GM18951 (cell line): ENCODE results near the gene CR2.
A peak's percentile ranks its signal among the peaks of the same experiment; 100 is the strongest.

Experiments
- POLR2A ChIP-seq: IDR thresholded peaks from 4 replicates; pipeline ENCODE4 v1.6.1; 2011; ENCODE audit warnings: mild to moderate bottlenecking; ENCODE audit not compliant: insufficient read length, insufficient read depth; ENCODE audit errors: extremely low read depth
- in situ Hi-C: fragments of 300-500 bp; cut with MboI; formaldehyde crosslinking; loops from one replicate; pipeline ENCODE4 v1.12.0; 2022; ENCODE audit warnings: low sequenced_read_pairs, mixed read lengths, inconsistent platforms; ENCODE audit not compliant: unreplicated experiment

CR2 gene

DNA sequence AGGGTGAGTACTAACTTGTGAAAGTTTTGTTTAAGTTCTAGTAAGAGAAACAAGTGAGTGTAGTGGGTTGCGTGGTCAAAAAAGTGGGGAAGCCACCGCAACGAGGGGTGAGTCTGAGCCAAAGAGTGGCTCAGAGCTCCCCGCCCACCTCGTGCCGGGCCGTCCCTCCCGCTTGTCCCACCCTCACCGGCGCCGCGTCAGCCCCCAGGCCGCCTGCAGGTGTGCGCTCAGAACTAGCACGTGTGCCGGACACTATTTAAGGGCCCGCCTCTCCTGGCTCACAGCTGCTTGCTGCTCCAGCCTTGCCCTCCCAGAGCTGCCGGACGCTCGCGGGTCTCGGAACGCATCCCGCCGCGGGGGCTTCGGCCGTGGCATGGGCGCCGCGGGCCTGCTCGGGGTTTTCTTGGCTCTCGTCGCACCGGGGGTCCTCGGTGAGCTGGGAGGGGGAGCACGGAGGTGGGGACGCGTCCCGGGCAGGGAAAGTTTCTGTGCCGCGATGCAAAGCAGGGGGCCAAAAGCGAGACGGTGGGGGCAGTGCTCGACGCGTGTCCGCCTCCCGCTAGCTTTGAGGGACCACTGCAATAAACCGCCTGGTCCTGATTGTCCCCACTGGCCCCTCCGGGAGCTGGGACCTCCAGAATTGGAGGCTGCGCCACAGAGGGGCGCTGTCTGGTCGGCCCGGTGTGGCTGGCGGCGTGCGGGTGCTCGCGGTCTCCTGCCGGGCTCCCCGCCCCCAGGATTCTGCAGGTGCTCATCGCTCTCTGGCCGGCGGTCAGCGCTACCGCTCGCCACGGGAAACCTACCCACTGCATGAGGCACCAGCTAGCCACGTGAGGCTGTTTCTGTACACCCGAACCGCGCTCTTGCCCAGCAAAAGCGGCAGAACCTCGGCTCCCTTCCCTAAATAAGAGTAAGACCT lies at the start of gene CR2:
Gene CR2, plus strand, starts transcription at position 283 of the 919 bp plus-strand sequence. Its CDS starts 91 bp downstream, at position 374.
- peak; percentile 80 for TF ChIP-seq POLR2A
- in situ Hi-C loops: no loop called here

DNA sequence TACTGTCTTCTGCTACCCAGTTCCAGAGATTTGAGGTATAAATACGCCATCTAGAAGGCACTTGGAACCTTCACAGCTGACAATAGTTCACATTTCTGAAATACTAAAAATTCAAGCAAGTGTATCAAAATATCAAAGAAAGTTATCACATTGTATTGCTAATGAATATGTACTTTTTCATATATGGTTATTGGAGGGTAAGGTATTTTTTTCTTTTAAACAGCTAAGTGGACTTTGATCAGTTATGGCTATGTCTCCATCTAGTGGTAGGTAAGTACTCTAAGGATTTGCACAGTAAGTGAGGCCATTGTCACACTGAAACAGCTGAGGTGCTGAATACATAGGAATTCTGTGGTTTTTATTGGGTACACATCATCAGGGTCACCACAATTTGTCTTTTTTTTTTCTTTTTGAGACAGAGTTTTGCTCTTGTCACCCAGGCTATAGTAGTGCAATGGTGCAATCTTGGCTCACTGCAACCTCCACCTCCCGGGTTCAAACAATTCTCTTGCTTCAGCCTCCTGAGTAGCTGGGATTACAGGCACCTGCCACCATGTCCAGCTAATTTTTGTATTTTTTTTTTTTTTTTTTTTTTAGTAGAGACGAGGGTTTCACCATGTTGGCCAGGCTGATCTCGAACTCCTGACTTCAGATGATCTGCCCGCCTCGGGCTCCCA lies 49.1 kb upstream of the CR2 start:
- no peak for TF ChIP-seq POLR2A
- in situ Hi-C loops: loop anchor here (5.0 to 10.0 kb wide), 2 partner anchors 90 to 318 kb away; partner anchors contain the start of gene C4BPB

DNA sequence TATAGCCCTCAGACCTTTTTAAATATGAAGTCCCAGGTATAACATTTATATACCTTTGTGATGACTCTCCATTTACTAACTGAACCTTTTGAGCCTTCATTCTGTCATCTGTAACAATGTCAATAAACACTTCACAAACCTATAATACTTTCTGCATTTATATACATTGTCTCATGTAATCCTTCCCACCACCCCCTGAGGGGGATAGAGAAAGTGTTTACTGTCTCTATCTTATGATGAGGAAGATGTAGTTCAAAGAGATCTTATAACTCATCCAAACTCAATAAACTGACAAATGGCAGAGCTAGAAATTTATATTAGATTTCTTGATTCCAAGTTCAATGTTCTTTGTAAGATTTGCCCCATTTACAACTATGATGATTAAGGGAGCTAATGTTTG lies 48.3 kb upstream of the CR2 start:
- no peak for TF ChIP-seq POLR2A
- in situ Hi-C loops: loop anchor here (5.0 to 10.0 kb wide), 2 partner anchors 91 to 319 kb away; partner anchors contain the start of gene C4BPB

DNA sequence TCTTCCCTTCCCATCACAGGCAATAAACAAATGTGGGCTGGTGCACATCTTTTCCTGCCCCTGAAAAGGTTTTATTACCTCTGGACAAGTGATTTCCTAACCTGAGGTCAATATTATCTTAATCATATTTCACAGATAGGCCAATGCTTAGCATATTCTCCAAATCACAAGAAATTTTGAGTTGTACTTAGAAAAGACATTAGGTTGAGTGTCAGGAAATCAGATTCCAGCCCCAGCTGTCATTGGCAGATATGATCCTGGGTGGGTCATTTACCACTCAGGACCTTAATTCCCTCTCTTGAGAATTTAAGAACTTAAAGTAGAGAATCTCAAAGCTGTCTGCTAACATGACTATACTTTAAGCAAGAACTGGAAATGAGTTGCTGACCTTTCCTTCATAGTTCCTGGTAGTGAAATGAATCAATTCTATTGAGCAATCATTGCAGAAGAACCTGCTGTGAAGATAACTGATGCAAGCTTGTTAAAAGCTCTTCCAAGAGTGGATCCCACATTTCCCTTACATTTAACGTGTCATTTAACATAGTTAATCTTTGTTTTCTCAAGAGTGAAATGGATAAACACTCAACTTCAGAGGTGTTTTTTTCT lies 46.4 kb upstream of the CR2 start:
- TF ChIP-seq POLR2A: no peak
- in situ Hi-C loops: loop anchor here (5.0 to 10.0 kb wide), 2 partner anchors 93 to 320 kb away; partner anchors contain the start of gene C4BPB

DNA sequence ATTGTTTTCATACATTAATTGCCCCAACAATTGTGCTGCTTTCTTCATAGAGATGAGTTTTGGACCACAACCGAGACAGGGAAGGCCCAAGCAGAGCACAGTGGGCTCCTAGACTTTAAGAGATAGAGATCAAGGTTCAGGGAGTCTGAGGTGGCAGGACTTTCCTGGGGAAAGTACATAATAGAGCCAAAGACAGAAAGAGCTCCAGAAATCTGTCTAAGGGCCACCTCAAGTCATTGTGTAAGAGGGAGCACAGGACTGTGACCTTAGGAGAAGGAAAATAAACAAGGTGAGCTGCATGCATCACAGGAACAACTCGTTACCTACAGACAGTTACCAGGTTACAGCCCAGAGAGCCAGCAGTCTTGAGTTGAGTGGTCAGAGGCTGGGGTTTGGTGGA lies 41.3 kb upstream of the CR2 start:
- TF ChIP-seq POLR2A: no peak
- in situ Hi-C loops: loop anchor here (5.0 kb wide), 1 partner anchor 84 kb away; the partner anchor contains the start of gene CR1

DNA sequence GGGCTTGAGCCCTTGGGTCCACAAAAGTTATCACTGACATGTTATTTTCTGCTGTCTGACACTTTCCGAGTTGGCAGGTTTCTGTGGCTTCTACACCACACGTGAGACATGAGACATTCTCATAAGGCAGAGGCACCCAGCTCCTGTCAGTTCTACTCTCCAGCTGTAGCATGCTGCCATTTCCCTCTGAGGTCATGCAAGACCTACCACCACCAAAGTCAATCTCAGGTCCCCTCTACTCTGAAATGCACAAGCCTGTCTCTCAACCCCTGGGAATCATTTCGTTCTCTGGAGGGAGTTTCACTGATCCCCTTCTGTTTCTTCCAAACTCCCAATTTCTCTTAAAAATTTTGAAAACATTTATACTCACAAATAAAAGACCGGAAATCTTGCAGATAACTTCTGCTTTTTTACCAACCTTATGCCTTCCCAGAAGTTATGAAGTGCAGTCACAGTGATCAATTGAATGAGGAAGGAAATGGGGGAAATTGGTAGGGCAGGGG lies 39.5 kb upstream of the CR2 start:
- in situ Hi-C loops: loop anchor here (5.0 kb wide), 1 partner anchor 83 kb away; the partner anchor contains the start of gene CR1
- TF ChIP-seq POLR2A: no peak

DNA sequence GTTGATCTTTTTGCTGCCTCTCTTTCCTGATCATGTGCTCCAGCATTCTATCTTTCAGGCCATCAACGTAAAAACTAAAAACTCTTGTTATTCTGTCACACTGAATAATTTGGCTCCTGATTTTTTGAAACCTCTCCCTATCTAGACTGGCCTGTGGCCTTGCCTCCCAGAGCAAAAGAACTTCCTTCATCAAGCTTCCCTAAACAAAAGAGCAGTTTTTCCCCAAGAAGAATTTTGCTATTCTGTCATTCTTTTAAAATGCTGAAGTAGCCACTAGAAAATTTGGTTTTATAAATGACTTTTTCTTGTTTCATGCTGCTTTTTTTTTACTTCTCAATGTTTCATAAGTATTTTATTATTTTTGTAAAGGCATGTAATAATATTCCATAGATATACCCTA lies 37.1 kb upstream of the CR2 start:
- TF ChIP-seq POLR2A: no peak
- in situ Hi-C loops: no loop called here

DNA sequence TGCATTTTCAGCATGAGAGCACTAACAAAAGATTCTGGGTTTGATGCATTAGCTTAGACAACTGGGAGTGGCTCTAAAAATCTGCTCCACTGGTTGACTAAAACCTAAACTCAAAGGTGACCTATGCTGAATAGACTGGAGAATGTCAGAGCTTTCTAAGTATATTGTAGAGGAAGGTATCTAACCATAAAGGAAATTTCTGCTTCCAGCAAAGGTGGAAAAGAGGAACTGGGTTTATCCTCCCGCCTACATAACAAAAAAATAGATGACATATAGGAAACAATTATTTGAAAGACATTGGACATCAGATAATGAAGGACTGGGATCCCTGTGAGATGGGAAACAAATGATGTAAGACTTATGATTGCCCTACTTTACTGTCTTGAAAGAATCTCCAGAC lies 35.8 kb upstream of the CR2 start:
- in situ Hi-C loops: no loop called here
- no peak for TF ChIP-seq POLR2A

DNA sequence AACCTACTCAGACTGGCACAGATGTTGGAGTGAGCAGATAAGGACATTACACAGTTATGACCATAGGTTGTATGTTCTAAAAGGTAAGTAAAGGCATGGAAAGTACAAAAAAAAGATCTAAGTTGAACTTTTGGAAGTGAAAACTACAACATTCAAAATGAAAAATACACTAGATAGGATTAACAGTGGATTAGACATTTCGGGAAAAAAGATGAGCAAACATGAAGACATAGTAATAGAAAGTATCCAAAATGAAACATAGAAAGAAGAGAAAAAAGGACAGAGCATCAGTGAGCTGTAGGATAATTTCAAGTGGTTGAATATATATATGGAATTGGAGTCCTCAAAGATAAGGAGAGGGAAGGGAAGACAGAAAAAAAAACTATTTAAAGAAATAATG lies 34.0 kb upstream of the CR2 start:
- TF ChIP-seq POLR2A: no peak
- in situ Hi-C loops: no loop called here

DNA sequence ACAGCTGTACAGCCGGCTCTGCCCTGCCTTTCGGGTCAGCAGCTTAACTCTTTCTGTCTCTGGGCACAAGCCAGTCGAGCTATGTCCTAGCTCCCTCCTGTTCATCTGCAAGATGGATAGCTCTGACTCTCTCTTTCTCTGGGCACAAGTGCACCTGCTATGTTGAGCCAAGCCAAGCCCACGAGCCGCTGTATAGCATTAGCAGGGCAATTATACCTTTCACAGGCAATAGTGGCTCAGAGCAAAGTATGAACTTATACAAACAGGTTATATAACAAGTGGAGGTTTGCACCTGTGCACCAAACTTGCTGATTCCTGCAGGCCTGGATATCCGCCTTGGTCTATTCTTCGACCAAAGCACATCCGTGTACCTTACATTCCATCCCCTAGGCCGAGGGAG lies 33.0 kb upstream of the CR2 start:
- in situ Hi-C loops: no loop called here
- TF ChIP-seq POLR2A: no peak

DNA sequence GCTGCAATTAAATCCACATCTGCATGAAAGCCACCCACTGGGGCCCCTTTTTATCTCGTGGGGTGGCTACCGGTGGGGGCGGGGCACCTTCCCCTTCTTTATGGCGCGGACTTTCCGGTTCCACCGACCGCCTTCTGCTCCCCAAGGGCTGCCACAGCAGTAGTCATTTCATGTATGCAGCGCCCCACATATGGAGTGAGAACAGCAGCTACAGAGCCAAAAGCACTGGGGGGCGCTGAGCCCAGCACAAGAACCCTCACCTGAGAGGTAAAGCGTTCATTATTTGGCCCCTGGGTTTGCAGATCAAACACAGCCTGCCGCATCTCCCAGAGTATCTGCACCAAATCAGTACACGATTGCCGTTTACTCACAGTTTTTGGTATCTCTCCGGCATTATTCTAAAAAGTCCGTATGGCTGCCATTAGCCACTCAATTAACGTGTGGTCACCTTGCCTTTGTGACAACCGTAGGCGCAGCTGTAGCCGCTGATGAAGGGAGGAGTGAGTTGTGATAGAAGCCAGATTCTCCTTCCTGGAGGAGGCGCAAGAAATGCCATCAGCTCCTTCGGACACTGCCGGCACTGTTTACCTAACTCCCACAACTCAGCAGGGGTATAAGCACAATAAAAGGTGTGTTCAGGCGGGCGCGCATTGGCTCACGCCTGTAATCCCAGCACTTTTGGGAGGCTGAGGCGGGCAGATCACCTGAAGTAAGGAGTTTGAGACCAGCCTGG lies 30.4 kb upstream of the CR2 start:
- in situ Hi-C loops: no loop called here
- no peak for TF ChIP-seq POLR2A

DNA sequence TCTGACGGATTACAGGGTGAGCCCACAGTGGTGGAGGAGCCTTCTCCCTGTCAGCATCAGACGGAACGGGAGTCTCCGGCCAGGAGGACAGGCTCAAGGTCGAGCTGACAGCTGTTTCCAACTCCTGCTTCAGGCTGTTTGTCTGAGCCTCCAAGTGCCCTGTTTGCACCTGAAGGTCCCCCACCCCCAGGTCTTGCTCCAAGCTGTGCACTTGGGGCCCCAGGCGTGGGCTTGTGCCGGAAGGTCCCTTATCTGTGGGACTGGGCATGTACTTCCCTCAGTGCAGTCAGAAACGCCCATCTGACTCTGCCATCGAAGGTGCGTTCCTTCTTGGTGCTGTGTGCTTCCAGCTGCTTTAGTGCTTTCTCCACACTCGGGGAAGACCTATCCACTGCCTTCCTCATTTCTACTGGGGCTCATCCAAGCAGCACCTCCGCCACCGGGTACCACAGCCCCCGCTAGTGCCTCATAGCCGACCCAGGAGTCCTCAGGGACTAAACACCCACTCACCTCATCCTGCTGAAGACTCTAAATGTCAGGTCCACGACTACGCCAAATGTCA lies 29.5 kb upstream of the CR2 start:
- TF ChIP-seq POLR2A: no peak
- in situ Hi-C loops: no loop called here
